Kidney (tissue), 14 donors: ENCODE results near the gene GMPR2. TPM values are rescaled to one million over a fixed set of nuclear protein-coding genes. Genes with fewer than 3 reads are reported as not detected.

Experiments
- DNase-seq, 5 donors: peaks; one replicate each; pipeline ENCODE4 v3.0.0-alpha.2; 2013 to 2020
- FAIRE-seq: peaks from 2 replicates; lab custom pipeline; 2012; peaks lifted over from hg19 to GRCh38; lab: Jason Lieb, UNC
- H3K27ac ChIP-seq, 2 donors: one replicate each; pipeline ENCODE4 v1.7.0; 2013; ENCODE audit warnings: low read depth in 2 of 2, low read length in 2 of 2, inconsistent platforms in 1 of 2
- H3K27me3 ChIP-seq: one replicate; pipeline ENCODE4 v1.7.1; 2013; ENCODE audit warnings: low read length, inconsistent platforms; ENCODE audit not compliant: control insufficient read depth, insufficient read depth
- H3K36me3 ChIP-seq, 3 donors: one replicate each; pipeline versions ENCODE4 v1.7.0 to v1.7.1; 2013; ENCODE audit warnings: low read length in 3 of 3, control low read depth in 1 of 3, inconsistent platforms in 1 of 3; ENCODE audit not compliant: insufficient read depth in 3 of 3, control insufficient read depth in 2 of 3
- H3K4me1 ChIP-seq, 3 donors: one replicate each; pipeline versions ENCODE4 v1.7.0 to v1.7.1; 2013; ENCODE audit warnings: low read length in 3 of 3, inconsistent platforms in 1 of 3, low read depth in 1 of 3; ENCODE audit not compliant: control insufficient read depth in 2 of 3, insufficient read depth in 2 of 3
- H3K4me3 ChIP-seq, 3 donors: one replicate each; pipeline versions ENCODE4 v1.7.0 to v1.8.1; 2013; ENCODE audit warnings: low read length in 3 of 3, control low read depth in 1 of 3, inconsistent platforms in 1 of 3
- H3K9ac ChIP-seq, 3 donors: one replicate each; pipeline versions ENCODE4 v1.7.0 to v1.7.1; 2013; ENCODE audit warnings: low read length in 3 of 3, control low read depth in 1 of 3, inconsistent platforms in 1 of 3
- H3K9me3 ChIP-seq, 3 donors: one replicate each; pipeline versions ENCODE4 v1.7.0 to v1.7.1; 2013; ENCODE audit warnings: low read length in 3 of 3, control low read depth in 1 of 3, inconsistent platforms in 1 of 3; ENCODE audit not compliant: control insufficient read depth in 2 of 3, insufficient read depth in 1 of 3
- intact Hi-C: fragments of 100-400 bp; cut with DNase I; formaldehyde crosslinking; loops from one replicate; pipeline ENCODE4 v1.11.1; 2022
- polyA plus RNA-seq: library from polyadenylated mRNA; stranded (reverse); fragments of 350-450 nt; fragmentation: Illumina TruSeq; extraction: RNeasy Lipid Tissue Mini Kit (QIAGEN cat#74804); gene quantifications from one replicate; pipeline ENCODE4 v1.2.3, GENCODE V29; 2014; ENCODE audit warnings: low read depth, low replicate concordance; ENCODE audit not compliant: insufficient read depth
- total RNA-seq: library from RNA; stranded (reverse); fragmentation: NEBNext Ultra II Directional; extraction: Animal tissue kit (Norgen Biotek cat#: 25700); gene quantifications from one replicate; pipeline ENCODE4 v1.2.1, GENCODE V29; 2021
- TF ChIP-seq, protein P1 (sequence below): IDR thresholded peaks from 3 replicates; pipeline ENCODE4 v1.5.1; 2012; ENCODE audit warnings: mild to moderate bottlenecking, moderate library complexity, borderline replicate concordance; ENCODE audit not compliant: insufficient read depth; ENCODE audit errors: extremely low read depth
- donor health status: control.
- donor health status: control.
- donor health status: control.
- donor health status: control.
- donor health status: control.
- donor health status: DM: yes; HTN: yes; CAD: no.
- donor health status: Normal renal cell carcinoma (clear cell type).

GMPR2 gene
- total and polyA plus RNA-seq, 2 donors from 2014 or later: 75.0 to 92.5 TPM

GRCh38 chr14:24255438-24255837, 22.7 kb downstream of the GMPR2 start:
- Histone ChIP-seq H3K4me1 (peaks cover 0 to 3% (median 0%) of the 10 kb centered on the region in 3 donors), H3K27ac (no peak overlapping the region), H3K36me3 (peaks cover 0 to 7% (median 2%) of the 10 kb centered on the region in 3 donors), H3K4me3 (no peak overlapping the region), H3K9me3 (no peaks in the 10 kb centered on the region), H3K9ac (no peak overlapping the region), H3K27me3 (no peaks in the 10 kb centered on the region)
- FAIRE-seq: no peak
- TF ChIP-seq, protein P1, sequence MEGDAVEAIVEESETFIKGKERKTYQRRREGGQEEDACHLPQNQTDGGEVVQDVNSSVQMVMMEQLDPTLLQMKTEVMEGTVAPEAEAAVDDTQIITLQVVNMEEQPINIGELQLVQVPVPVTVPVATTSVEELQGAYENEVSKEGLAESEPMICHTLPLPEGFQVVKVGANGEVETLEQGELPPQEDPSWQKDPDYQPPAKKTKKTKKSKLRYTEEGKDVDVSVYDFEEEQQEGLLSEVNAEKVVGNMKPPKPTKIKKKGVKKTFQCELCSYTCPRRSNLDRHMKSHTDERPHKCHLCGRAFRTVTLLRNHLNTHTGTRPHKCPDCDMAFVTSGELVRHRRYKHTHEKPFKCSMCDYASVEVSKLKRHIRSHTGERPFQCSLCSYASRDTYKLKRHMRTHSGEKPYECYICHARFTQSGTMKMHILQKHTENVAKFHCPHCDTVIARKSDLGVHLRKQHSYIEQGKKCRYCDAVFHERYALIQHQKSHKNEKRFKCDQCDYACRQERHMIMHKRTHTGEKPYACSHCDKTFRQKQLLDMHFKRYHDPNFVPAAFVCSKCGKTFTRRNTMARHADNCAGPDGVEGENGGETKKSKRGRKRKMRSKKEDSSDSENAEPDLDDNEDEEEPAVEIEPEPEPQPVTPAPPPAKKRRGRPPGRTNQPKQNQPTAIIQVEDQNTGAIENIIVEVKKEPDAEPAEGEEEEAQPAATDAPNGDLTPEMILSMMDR: no peak
- no peak for DNase-seq
- intact Hi-C loops: loop anchor here (10.0 kb wide), 1 partner anchor 49 kb away; the partner anchor contains the start of gene CIDEB

- TF ChIP-seq, protein P1: no peak
- Histone ChIP-seq H3K27me3 (no peaks in the 10 kb centered on the region), H3K9me3 (no peaks in the 10 kb centered on the region), H3K4me3 (no peak overlapping the region), H3K4me1 (peaks cover 0 to 3% (median 0%) of the 10 kb centered on the region in 3 donors), H3K27ac (no peak overlapping the region), H3K36me3 (peaks cover 0 to 7% (median 2%) of the 10 kb centered on the region in 3 donors), H3K9ac (no peak overlapping the region)
- intact Hi-C loops: loop anchor here (10.0 kb wide), 1 partner anchor 49 kb away; the partner anchor contains the start of gene CIDEB
- FAIRE-seq: no peak
- no peak for DNase-seq
Observed at GRCh38 chr14:24255931-24256711, 23.4 kb downstream of the GMPR2 start.

DNA sequence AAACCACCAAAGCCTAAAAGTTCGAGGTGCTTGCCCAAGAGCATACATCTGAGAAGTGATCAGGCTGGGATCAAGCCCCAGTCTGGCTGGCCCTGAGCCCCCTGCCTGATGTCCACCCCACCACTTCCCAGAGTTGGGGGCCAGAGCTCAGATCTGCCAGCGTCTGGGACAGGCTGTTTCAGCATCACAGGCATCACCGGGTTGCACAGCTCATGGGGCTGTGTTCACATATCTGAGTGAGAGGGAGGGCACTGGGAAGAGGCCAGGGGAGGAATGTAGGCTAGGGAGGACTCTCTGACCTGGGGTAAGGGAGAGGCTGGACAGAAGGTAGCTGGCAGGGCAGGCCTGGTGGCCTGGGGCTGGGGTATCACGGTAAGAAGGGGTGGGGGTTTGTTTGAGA, 24.2 kb downstream of the GMPR2 start:
- Histone ChIP-seq H3K9me3 (no peaks in the 10 kb centered on the region), H3K9ac (no peak overlapping the region), H3K4me1 (peaks cover 0 to 3% (median 0%) of the 10 kb centered on the region in 3 donors), H3K27me3 (no peaks in the 10 kb centered on the region), H3K36me3 (peaks cover 0 to 7% (median 2%) of the 10 kb centered on the region in 3 donors), H3K27ac (no peak overlapping the region), H3K4me3 (no peak overlapping the region)
- FAIRE-seq: no peak
- intact Hi-C loops: loop anchor here (10.0 kb wide), 1 partner anchor 48 kb away; the partner anchor contains the start of gene CIDEB
- TF ChIP-seq, protein P1: no peak
- DNase-seq: peak in 1 of 5 donors; percentile 52
